Endodermal cell (in vitro differentiated cells): Measurements from ENCODE around the gene SLC22A3. TPM values are rescaled to one million over a fixed set of nuclear protein-coding genes. Genes with fewer than 3 reads are reported as not detected.

Source experiments
- DNase-seq: peaks from one replicate; pipeline ENCODE4 v3.0.0-alpha.2; 2017
- H3K27ac ChIP-seq: 2 replicates; pipeline ENCODE4 v1.5.1; 2013; ENCODE audit warnings: mild to moderate bottlenecking, low read depth, low read length, moderate library complexity
- H3K27me3 ChIP-seq: 2 replicates; pipeline ENCODE4 v1.6.1; 2013; ENCODE audit warnings: mild to moderate bottlenecking, low read length, moderate library complexity; ENCODE audit not compliant: insufficient read depth, control insufficient read depth, poor library complexity, severe bottlenecking
- H3K36me3 ChIP-seq: 2 replicates; pipeline ENCODE4 v1.7.0; 2013; ENCODE audit warnings: mild to moderate bottlenecking, low read length, moderate library complexity; ENCODE audit not compliant: control insufficient read depth, insufficient read depth
- H3K4me1 ChIP-seq: one replicate; pipeline ENCODE4 v1.7.0; 2013; ENCODE audit warnings: low read length; ENCODE audit not compliant: control insufficient read depth, insufficient read depth
- H3K4me3 ChIP-seq: 2 replicates; pipeline ENCODE4 v1.5.1; 2013; ENCODE audit warnings: mild to moderate bottlenecking, low read length, moderate library complexity
- H3K9ac ChIP-seq: 2 replicates; pipeline ENCODE4 v1.6.1; 2013; ENCODE audit warnings: mild to moderate bottlenecking, low read length, moderate library complexity; ENCODE audit not compliant: poor library complexity, severe bottlenecking; ENCODE audit errors: extremely low read depth
- H3K9me3 ChIP-seq: 2 replicates; pipeline ENCODE4 v1.6.1; 2013; ENCODE audit warnings: mild to moderate bottlenecking, low read length, moderate library complexity; ENCODE audit not compliant: control insufficient read depth
- H3K27ac Mint-ChIP-seq: 2 replicates; pipeline ENCODE4 v1.8.0; 2020; ENCODE audit warnings: mixed read lengths
- H3K27me3 Mint-ChIP-seq: 2 replicates; pipeline ENCODE4 v1.8.0; 2021; ENCODE audit warnings: mild to moderate bottlenecking, mixed read lengths; ENCODE audit not compliant: insufficient read depth
- H3K36me3 Mint-ChIP-seq: 2 replicates; pipeline ENCODE4 v1.8.0; 2020; ENCODE audit warnings: low read depth, mixed read lengths
- H3K4me1 Mint-ChIP-seq: 2 replicates; pipeline ENCODE4 v1.8.0; 2020; ENCODE audit warnings: mixed read lengths
- H3K4me3 Mint-ChIP-seq: 2 replicates; pipeline ENCODE4 v1.8.0; 2020; ENCODE audit warnings: mild to moderate bottlenecking, moderate library complexity, mixed read lengths
- H3K9me3 Mint-ChIP-seq: 2 replicates; pipeline ENCODE4 v1.8.0; 2020; ENCODE audit warnings: mild to moderate bottlenecking, mixed read lengths
- CTCF ChIP-seq: fragments of 200-600 bp; sonication (generic); conservative IDR thresholded peaks from 2 replicates; pipeline ENCODE4 v1.5.0; 2021; ENCODE audit warnings: antibody characterized with exemption, mild to moderate bottlenecking
- WGBS, 2 experiments: methylation state at CpG; one replicate each; pipeline versions ENCODE4 v1.1.5 to v1.1.7; 2013; ENCODE audit warnings: missing lambda C conversion rate in 2 of 2, mixed read lengths in 1 of 2; ENCODE audit not compliant: insufficient coverage in 1 of 2, insufficient read length in 1 of 2; 5-methylcytosine and 5-hydroxymethylcytosine counted together
- total RNA-seq, 2 donors: library from RNA; stranded (reverse); fragmentation: NEBNext Ultra II Directional in 1 of 2; extraction: Animal tissue kit (Norgen Biotek cat#: 25700) in 1 of 2; gene quantifications; 2 replicates in 1 of 2; 3 replicates in 1 of 2; pipeline ENCODE4 v1.2.1, GENCODE V29; 2021

SLC22A3 gene
- total RNA-seq, 2 donors from 2014 or later = 3.1 to 7.4 TPM

GRCh38 chr6:160428069-160428430 lies 79.9 kb downstream of the SLC22A3 start:
- no peaks in the 10 kb centered on the region for H3K4me1 ChIP-seq
- H3K9me3 ChIP-seq = no peaks in the 10 kb centered on the region
- H3K36me3 ChIP-seq = peaks cover 4% of the 10 kb centered on the region
- Mint-ChIP-seq H3K27ac (no peak overlapping the region), H3K4me1 (peaks cover 8% of the 10 kb centered on the region), H3K4me3 (no peak overlapping the region), H3K36me3 (no peaks in the 10 kb centered on the region), H3K9me3 (no peaks in the 10 kb centered on the region), H3K27me3 (no peaks in the 10 kb centered on the region)
- DNase-seq = no peak
- no peak overlapping the region for H3K27ac ChIP-seq
- no peaks in the 10 kb centered on the region for H3K27me3 ChIP-seq
- 94 to 100% methylated on average over 3 to 4 of the region's 4 CpGs for WGBS, 2 experiments
- no peak overlapping the region for H3K9ac ChIP-seq
- H3K4me3 ChIP-seq = no peak overlapping the region
- no peak for TF ChIP-seq CTCF

- no peaks in the 10 kb centered on the region for H3K36me3 Mint-ChIP-seq
- Histone ChIP-seq H3K9me3 (no peaks in the 10 kb centered on the region), H3K4me1 (no peaks in the 10 kb centered on the region), H3K9ac (no peak overlapping the region), H3K4me3 (no peak overlapping the region), H3K27me3 (no peaks in the 10 kb centered on the region), H3K27ac (no peak overlapping the region), H3K36me3 (peaks cover 4% of the 10 kb centered on the region)
- H3K27me3 Mint-ChIP-seq = no peaks in the 10 kb centered on the region
- WGBS, 2 experiments = 76 to 100% methylated on average over 3 to 9 of the region's 9 CpGs
- no peak for TF ChIP-seq CTCF
- H3K9me3 Mint-ChIP-seq = no peaks in the 10 kb centered on the region
- H3K4me3 Mint-ChIP-seq = no peak overlapping the region
- no peak overlapping the region for H3K27ac Mint-ChIP-seq
- H3K4me1 Mint-ChIP-seq = peaks cover 8% of the 10 kb centered on the region
- DNase-seq = peak; percentile 73
These were observed 80.8 kb downstream of the SLC22A3 start for GRCh38 chr6:160428818-160429619.

- no peaks in the 10 kb centered on the region for H3K27me3 ChIP-seq
- TF ChIP-seq CTCF = no peak
- Mint-ChIP-seq H3K36me3 (no peaks in the 10 kb centered on the region), H3K4me3 (no peak overlapping the region), H3K27me3 (no peaks in the 10 kb centered on the region), H3K27ac (no peak overlapping the region), H3K4me1 (peaks cover 8% of the 10 kb centered on the region), H3K9me3 (no peaks in the 10 kb centered on the region)
- no peaks in the 10 kb centered on the region for H3K4me1 ChIP-seq
- no peak overlapping the region for H3K27ac ChIP-seq
- H3K36me3 ChIP-seq = peaks cover 4% of the 10 kb centered on the region
- no peaks in the 10 kb centered on the region for H3K9me3 ChIP-seq
- no peak overlapping the region for H3K4me3 ChIP-seq
- no peak for DNase-seq
- WGBS, 2 experiments = 53 to 67% methylated on average over 2 to 4 of the region's 4 CpGs
- no peak overlapping the region for H3K9ac ChIP-seq
These were observed 81.4 kb downstream of the SLC22A3 start for GRCh38 chr6:160429620-160429895.
